HG03520 (cell line): ENCODE results near the gene GDF9.
"Not testable (repeated sequence)": the region's sequence is repeated elsewhere in the genome, so short reads cannot be mapped to it uniquely, and the experiment has no call there.

Experiments
- ATAC-seq: cut with Tn5 transposase; IDR thresholded peaks from one replicate; pipeline ENCODE4 v1.9.1; 2021; ENCODE audit warnings: mild to moderate bottlenecking, moderate library complexity; ENCODE audit not compliant: unreplicated experiment

Gene GDF9

DNA sequence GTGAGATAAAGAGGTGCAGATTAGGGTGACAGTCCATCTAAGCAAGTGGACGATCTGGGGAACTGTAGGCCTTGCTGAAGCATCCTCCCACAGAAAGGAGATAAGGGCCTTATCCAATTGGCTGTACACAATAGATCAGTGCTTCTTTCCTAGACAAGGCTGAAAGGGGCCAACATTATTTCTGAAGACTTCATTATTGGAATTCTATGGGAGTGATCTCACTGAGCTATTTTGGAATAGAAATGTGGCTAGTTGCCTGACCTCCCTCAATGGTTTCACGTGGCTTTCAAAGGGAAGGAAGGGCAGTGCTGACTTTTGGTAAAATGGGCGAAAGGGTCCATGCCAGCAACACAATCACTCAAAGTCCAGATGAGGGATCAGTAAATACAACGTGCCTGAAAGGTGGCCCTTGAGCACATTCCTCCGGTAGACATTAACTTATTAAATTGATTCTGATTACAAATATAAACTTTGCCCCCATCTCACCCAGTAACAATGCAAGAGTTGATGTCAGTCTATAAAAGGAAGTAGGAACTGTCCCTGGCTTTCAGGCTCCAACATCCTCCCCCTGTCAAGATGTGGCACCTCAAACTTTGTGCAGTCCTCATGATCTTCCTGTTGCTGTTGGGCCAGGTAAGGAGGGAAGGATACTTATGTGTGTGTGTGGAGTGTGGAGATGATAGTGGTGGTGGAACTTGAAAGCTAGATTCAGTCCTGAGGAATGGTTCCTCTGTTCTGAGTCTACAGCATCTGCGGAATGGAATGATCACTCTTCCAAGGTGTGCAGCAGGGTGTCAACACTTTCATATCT is 7.1 kb upstream of the GDF9 start, which contains the start of gene LEAP2:
Gene LEAP2 (plus strand): TSS at position 550 of the 811 bp plus-strand sequence. CDS start 27 bp downstream, at position 577.
- no peak for ATAC-seq

DNA sequence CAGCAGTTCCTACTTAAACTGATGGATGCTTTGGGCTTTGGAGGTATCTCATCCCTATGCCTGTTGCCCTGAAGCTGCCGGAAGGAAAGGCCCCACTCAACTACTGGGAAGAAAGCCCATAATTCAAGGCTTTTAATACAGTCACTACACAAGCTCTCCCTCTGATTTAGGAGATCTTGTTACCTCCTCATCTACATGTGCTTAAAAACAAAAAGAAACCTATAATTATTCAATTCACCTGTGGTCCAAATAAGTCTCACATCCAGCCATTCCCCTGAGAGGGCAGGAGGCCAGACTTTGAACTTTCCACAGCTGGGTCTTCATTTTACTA is 6.5 kb upstream of the GDF9 start:
- ATAC-seq, result no peak

DNA sequence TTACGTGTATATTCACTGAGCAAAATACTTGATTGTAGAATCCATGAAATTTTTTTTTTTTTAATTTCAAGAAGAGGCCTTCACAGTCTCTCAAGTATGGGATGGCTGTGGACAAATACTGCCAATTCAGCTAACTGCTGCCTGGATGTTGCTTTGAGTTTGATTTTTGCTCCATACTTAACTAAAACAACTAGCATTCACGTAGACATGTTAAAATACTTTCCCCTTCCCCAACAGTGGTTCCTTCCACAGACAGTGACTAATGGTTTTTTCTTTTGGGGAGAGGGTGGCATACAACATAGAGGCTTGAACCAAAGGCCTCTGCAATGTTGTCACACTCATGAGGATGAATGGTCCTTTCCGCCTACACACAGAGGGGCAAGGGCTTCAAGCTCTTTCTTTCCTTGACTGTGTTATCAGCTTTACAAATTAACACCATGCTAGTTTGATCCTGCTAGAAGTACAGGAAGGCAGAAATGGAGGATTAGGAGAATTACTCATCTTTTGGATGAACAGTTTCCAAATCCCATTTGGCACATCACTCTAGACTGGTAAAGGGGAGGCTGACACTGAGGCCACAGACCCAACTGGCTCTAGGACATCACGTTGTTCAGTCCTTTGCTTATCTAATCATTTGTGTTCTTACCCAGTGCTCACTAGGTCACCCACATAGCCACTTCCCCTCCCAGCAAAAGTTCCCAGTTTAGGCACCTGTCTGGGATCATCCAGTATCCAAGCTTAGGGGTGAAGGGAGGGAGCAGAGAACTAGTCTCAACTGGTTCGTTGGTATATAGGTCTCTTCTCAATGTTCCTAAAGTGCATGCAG is 5.4 kb upstream of the GDF9 start:
- no peak for ATAC-seq

DNA sequence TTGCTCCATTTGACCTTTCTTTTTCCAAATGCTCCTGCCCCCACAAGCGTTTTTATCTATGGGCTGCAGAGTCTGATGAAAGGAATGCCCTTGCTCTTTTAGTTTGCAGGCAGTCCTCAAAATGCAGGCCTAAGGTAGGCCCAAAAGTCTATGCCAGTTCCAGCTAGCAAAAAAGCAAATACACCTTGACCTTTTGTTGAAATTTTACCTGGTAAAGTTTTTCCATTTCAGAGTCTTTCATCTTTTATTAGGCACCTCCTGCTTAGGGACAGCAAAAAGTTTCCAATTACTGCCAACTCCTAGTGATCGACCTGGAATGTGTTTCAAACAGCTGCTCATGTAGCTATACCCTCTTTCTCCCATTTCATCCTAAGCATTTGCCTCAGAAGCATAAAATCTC is 4.5 kb upstream of the GDF9 start:
- no peak for ATAC-seq

DNA sequence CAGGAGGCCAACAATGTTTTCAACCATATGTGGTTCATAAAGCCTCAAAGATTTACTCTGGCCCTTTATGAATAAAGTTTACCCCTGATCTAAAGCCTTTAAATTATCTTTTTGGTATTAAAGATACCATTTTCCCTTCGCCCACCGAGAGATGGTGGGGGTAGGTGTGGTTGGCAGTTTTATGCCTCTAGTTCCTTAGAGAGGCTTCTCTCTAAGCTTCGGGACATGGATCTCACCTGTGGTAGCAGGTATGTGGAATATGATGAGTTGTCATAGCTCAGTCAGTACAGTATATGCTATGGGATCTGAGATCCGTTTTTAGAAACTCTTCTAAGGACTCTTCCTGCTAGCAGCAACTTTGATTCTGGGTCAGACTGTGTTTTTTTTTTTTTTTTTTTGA is 2.5 kb upstream of the GDF9 start:
- ATAC-seq, result no peak

DNA sequence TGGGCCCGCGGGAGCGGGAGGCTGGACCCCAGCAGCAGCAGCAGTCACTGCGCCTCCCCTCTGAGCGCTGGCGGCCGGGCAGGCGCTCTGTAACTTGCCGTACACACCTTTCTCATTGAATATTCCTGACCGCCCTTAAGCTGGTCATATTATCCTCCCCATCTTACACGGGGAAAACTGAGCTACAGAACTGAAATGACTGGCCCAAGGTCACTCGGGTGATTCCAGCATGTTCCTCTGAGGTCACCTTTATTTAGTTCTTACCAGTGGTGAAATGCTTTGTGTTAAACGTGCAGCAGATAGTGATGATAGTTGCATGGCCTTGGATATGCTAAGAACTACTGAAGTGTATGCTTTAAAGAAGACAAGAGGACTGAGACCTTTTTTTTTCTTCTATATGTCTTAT is 780 bp upstream of the GDF9 start:
- ATAC-seq, result no peak

DNA sequence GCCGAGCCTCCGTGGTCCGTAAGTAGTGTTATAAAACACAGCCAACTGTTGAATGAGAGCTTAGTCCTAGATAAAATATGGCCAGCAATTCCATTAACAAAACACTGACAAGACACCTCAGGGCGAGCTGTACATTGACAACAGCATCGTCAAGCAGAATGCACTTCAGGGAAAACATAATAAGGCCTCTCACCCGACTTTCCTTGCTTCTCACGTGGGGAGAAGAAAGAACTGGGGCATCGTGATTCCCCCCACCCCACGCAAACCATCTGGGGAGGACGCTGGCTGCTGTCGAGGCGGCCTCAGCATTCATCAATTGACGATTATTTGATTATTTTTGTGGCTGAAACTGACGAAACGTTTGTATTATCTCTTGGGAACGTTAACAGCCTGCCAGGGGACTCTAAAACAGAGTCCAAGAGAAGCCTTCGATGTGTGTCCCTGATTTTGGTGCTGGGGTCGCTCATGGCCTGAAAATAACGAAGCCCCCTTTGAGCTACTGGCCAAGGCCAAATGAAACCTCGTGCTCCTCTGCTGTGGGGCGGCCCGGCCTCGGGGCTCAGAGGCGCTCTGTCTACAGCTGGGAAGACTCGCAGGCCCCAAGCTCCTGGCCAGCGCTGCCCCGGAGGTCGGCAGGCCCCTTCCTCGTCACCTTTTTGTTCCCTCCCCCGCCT is 464 bp downstream of the GDF9 start:
- peak; percentile 19 for ATAC-seq

DNA sequence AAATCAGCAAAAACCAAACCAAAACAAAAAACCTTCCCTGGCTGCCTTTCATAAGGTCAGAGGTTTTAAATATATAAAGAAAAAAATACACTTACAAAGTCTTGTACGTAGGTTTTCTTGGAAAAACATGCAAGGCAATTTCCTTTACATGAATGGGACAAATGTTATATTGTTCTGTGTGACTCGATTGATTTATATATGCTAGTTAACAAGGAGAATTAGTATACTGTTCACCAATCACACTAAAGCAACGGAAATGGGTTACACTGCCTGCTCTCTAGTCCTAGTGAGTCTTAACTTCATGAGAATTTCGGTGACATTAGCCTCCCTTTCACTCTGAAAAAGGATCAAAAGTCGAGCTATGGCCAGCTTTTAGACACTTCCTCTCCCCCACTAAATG is 5.5 kb downstream of the GDF9 start:
- ATAC-seq, result no peak

DNA sequence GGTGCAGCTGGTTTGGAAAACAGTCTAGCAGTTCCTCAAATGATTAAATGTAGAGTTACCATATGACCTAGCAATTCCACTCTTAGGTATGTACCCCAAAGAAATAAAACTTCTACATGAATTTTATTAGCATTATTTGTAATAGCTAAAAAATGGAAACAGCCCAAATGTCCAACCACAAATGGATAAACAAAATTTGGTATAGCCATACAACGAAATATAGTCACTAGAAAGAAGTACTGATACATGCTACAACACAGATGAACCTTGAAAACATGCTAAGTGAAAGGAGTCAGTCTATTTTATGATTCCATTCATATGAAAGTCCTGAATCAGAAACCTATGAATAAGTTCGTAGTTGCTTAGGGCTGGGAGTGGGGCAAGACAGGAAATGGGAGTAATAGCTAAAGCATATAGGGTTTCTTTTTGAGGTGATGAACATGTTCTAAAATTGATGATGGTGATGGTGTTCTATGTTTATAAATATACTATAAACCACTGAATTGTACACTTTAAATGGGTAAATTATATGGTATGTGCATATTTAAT is 6.3 kb downstream of the GDF9 start:
- no peak for ATAC-seq

DNA sequence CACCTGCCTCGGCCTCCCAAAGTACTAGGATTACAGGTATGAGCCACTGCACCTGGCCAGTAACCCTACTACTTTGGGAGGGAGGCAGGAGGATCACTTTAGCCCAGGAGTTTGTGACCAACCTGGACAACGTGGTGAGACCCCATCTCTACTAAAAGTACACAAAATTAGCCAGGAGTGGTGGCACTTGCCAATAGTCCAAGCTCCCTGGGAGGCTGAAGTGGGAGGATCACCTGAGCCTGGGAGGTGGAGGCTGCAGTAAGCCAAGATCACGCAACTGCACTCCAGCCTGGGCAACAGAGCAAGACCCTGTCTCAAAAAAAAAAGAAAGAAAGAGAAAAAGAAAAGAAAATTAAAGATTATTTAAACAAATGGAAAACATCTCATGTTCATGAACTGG is 10.3 kb downstream of the GDF9 start:
- no peak for ATAC-seq

DNA sequence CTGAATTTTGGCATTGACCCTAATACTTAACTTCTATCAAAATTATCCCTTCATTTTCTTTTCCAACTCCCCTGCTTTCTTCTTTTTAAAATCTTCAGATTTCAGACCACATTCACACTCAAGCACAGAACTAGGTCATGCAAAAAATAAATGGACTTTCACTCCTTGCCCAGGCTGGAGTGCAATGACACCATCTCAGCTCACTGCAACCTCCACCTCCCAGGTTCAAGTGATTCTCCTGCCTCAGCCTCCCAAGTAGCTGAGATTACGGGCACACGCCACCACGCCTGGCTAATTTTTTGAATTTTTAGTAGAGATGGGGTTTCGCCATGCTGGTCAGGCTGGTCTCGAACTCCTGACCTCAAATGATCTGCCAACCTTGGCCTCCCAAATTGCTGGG is 11.3 kb downstream of the GDF9 start:
- ATAC-seq, result not testable (repeated sequence)

DNA sequence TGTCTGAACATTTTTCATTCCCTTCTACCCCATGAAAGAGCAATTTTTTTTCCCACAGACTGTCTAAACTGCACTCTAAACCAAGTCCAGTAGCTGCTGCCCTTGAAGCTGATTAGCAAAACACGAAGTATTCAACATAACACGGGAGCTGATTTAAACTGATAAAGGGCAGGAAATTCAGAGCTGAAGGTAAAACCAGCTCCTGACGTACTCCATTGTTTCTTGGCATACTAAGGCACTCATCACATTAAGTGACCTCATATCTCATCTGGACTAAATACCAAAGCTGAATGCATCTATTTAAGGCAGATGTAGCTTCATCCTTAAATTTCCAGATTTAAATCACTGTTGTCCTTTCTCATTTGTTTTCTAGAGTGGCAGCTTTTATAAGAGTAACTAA is 12.0 kb downstream of the GDF9 start:
- no peak for ATAC-seq

DNA sequence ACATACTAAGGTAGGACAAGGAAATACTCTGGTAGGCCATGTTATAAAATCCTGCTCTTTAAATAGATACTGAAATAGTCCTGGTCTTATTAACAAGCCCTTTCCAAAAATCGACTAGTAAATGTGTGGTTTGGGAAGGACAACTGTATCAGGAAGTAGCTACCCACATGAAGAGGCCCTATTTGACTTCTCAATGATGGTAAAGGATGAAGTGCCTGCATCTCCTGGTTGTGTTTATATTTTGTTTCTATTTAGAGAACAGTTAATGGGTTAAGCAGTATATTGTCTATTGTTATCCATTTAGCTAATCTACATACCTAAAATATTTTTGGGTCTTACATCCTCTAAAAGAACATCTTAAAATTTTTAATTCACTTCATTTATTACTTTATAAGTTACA is 12.5 kb downstream of the GDF9 start:
- no peak for ATAC-seq

DNA sequence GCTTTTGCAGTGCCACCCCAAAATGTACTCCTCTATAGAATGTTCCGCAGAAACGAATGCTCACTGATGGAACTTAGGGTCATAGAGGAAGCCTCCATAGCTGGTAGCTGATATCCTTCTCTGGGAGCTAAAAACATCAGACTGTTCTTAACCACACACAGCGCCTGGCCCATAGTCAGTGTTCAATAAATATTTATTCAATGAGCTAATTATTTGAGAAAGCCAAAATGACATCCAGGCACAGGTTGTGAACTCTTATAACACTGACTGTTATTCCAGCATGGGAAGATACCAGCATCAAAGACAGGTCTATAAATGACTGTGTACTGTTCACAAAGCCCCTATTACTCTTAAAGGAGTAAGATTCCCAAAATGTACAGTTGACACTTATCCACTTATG is 12.9 kb downstream of the GDF9 start:
- no peak for ATAC-seq

DNA sequence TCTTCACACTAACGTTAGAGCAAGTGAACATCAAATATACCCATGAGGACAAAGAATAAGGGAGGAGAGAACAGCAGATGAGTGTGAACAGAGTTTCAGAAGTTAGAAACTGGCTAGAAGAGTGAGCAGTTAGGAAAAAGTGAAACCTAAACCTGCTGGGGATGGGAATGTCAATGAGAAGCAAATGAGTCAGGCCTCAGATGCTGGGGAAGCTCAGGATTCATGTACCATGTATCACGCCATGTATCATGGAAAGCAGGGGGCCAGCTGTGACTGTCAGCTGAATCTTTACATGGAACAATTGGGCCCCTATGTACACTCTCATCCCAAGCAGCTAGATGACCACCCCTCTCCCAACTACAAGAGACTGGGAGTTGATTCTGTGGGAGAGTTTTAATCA is 16.2 kb downstream of the GDF9 start:
- ATAC-seq, result no peak

DNA sequence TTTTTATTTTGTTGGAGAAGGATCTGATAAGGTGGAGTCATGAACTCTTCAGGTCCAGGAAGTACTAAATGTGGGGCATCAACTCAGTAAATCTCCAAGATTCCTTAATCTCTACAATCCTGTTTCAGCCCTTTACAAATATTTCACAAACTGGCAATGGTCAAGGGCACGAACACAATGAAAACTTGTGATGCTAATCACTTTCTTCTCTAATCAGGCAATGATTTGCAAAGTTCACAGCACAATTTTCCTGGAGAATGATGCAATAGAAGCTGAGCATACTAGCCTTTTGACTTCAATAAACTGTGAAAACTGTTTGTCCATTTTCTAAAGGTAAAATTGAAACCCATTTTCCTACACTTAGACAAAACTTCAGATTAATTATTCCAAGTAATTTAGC is 16.9 kb downstream of the GDF9 start:
- no peak for ATAC-seq

DNA sequence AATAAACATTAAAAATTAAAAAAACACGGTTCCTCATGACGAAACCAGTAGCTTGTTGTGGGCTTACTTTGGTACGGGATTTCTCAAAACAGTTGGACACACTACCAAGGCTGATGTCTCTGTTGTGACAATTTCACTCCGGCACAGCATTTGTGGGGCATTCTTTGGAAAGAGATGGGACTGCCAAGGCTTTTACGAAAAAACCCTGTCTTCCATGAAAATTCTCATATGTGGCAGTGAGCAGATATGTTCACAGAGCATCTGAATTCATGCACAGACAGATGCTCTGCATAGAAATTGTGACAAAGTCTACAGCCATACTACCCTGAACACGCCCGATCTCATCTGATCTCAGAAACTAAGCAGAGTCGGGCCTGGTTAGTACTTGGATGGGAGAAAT is 18.0 kb downstream of the GDF9 start:
- no peak for ATAC-seq

DNA sequence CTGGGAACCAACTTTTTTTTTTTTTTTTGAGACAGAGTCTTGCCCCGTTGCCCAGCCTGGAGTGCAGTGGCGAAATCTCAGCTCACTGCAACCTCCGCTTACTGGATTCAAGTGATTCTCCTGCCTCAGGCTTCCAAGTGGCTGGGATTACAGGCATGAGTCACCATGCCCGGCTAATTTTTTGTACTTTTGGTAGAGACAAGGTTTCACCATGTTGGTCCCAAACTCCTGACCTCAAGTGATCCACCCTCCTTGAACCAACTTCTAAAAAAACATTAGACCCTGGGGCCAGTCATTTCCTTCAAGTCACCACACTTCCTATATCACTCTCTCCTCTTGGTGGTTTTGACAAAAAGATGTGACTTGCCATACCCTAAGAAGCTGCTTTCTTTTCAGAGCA is 25.0 kb downstream of the GDF9 start:
- no peak for ATAC-seq

DNA sequence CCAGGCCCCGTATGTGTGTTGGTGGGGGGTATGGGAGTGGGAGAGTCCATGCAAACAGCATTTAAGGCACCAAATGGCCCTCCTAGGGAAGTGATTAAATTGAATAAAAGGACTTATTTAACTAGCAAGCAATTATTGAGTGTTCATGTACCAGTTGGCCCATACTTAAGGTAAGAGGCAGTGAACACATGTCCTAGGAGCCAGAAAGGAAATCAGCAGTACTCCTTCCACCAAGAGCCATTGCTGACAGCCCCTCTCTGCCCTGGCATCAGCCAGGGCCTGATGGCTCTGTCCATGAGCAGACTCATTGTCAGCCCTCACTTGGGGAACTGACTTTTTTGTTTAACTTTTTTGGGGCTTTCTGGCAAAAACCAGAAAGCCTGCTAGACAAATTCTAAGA is 25.4 kb downstream of the GDF9 start:
- no peak for ATAC-seq

DNA sequence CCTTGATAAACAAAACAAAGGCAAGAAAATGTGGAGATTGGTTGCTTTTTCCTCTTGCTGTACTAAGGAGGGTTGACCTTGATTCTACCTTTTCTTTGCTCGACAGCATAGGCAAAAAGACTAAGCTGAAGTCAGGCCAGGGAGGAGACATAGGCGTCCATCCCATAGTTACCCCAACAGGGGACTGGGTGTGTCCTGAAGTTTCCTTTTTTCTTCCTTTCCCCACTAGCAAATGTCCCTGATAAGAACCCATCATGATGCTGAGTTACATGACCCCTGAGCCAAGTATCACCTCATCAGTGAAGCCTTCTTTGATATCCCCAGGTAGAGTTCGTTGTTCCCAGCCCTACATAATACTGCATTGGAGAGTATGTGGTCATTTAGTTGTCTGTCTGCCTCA is 26.0 kb downstream of the GDF9 start:
- no peak for ATAC-seq
